A549 treated with CORT108297 at 1 μM for 4 hours (cell line): ENCODE data around the gene MKNK1. TPM values are rescaled to one million over a fixed set of nuclear protein-coding genes. Genes with fewer than 3 reads are reported as not detected.

ENCODE experiments used
- total RNA-seq: library from RNA; stranded (reverse); fragments of 200-300 nt; extraction: Qiagen RNA extraction; gene quantifications from 5 replicates; pipeline ENCODE4 v1.2.3, GENCODE V29; 2022

The MKNK1 gene
- total RNA-seq = 16.8 to 18.5 TPM (median 17.7 TPM) in 5 replicates

GRCh38 chr1:46603858-46604549 lies at the start of gene MKNK1:
Gene MKNK1 (minus strand): TSS chr1:46604268. CDS start chr1:46583327, 20,941 bp downstream.

GRCh38 chr1:46616277-46617107 lies 12.4 kb upstream of the MKNK1 start, which contains the start of gene MOB3C:
Gene MOB3C (minus strand): TSS chr1:46616811. CDS start chr1:46613321, 3,490 bp downstream.

GRCh38 chr1:46551597-46552095 lies 52.4 kb downstream of the MKNK1 start, which contains the start of gene KNCN:
Gene KNCN (minus strand): TSS chr1:46551647. CDS start chr1:46551215, 432 bp downstream.

Other genes starting within 250 kb of the MKNK1 start
- gene FAAH, start 210.0 kb downstream of the MKNK1 start, total RNA-seq = 0.74 to 1.1 TPM (median 0.89 TPM) in 5 replicates
- gene DMBX1, start 114.4 kb downstream of the MKNK1 start, total RNA-seq = 0.68 to 1.3 TPM (median 1.2 TPM) in 5 replicates
- not detected in 5 replicates for gene KNCN, start 52.6 kb downstream of the MKNK1 start, total RNA-seq
- gene MOB3C, start 12.5 kb upstream of the MKNK1 start, total RNA-seq = 3.4 to 4.1 TPM (median 3.6 TPM) in 5 replicates
- 31.3 to 33.4 TPM (median 33.1 TPM) in 5 replicates for gene ATPAF1, start 64.1 kb upstream of the MKNK1 start, total RNA-seq
- 0.15 TPM in 1 of 5 replicates, not detected in the others for gene TEX38, start 67.6 kb upstream of the MKNK1 start, total RNA-seq
- 20.5 to 27.8 TPM (median 25.7 TPM) in 5 replicates for gene EFCAB14, start 114.8 kb upstream of the MKNK1 start, total RNA-seq
- not detected in 5 replicates for gene CYP4B1, start 194.8 kb upstream of the MKNK1 start, total RNA-seq